HEK293 (cell line): Measurements from ENCODE around the gene SARS2.

Experiments used
- ZNF184 ChIP-seq: fragments of 450-650 bp; IDR thresholded peaks from 2 replicates; pipeline ENCODE4 v1.5.1; 2018; ENCODE audit warnings: missing biosample characterization, mild to moderate bottlenecking, missing genetic modification characterization
- ZNF558 ChIP-seq: fragments of 450-650 bp; formaldehyde crosslinking; IDR thresholded peaks from 2 replicates; pipeline ENCODE4 v1.5.1; 2016; ENCODE audit warnings: missing biosample characterization, missing genetic modification characterization
- TF ChIP-seq, protein P1 (sequence below): fragments of 450-650 bp; formaldehyde crosslinking; IDR thresholded peaks from 2 replicates; pipeline ENCODE4 v1.5.1; 2016; ENCODE audit warnings: missing biosample characterization, missing genetic modification characterization, low read depth

DNA sequence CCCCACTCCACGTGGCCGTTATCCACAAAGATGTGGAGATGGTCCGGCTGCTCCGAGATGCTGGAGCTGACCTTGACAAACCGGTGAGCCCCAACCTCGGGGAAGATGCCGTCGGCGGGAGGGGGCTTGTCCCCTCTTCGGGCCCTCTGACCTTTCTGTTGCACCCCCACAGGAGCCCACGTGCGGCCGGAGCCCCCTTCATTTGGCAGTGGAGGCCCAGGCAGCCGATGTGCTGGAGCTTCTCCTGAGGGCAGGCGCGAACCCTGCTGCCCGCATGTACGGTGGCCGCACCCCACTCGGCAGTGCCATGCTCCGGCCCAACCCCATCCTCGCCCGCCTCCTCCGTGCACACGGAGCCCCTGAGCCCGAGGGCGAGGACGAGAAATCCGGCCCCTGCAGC, 23.3 kb downstream of the SARS2 start:
- no peak for TF ChIP-seq ZNF184 (tag by site-specific recombination)
- no peak for TF ChIP-seq ZNF558 (tag by site-specific recombination)
- TF ChIP-seq, protein P1, sequence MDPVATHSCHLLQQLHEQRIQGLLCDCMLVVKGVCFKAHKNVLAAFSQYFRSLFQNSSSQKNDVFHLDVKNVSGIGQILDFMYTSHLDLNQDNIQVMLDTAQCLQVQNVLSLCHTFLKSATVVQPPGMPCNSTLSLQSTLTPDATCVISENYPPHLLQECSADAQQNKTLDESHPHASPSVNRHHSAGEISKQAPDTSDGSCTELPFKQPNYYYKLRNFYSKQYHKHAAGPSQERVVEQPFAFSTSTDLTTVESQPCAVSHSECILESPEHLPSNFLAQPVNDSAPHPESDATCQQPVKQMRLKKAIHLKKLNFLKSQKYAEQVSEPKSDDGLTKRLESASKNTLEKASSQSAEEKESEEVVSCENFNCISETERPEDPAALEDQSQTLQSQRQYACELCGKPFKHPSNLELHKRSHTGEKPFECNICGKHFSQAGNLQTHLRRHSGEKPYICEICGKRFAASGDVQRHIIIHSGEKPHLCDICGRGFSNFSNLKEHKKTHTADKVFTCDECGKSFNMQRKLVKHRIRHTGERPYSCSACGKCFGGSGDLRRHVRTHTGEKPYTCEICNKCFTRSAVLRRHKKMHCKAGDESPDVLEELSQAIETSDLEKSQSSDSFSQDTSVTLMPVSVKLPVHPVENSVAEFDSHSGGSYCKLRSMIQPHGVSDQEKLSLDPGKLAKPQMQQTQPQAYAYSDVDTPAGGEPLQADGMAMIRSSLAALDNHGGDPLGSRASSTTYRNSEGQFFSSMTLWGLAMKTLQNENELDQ (tag by site-specific recombination), result no peak
